HFF-Myc (cell line): ENCODE measurements around the gene MID1.

Experiments
- DNase-seq: peaks from one replicate; pipeline ENCODE4 v3.0.0-alpha.2; 2011; ENCODE audit warnings: low read depth; ENCODE audit errors: extremely low read depth
- H3K4me3 ChIP-seq: replicated peaks from 2 replicates; pipeline ENCODE4 v1.5.1; 2011; ENCODE audit warnings: low read depth, mild to moderate bottlenecking, control low read depth, low read length
- TF ChIP-seq, protein P1 (sequence below): IDR thresholded peaks from 2 replicates; pipeline ENCODE4 v1.5.1; 2012; ENCODE audit warnings: mild to moderate bottlenecking, low read depth, low read length, control low read depth; ENCODE audit errors: missing control alignments

The MID1 gene

DNA sequence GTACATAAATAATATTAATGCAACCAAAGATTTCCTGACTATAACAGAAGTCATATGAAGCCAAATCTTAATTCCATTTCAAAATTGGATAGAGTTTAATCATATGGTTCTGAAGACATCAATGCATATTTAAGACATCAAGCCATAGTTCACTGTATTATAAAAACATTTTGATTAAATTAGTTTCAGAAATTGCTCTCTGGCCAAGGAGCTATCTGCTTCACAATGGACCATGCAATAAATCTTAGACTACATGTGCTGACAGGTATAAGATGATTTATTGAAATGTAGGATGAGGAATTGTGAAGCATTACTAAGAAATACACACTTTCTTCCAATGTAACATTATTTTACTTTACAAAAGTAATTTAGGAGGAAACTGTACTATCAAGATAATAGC lies 81.6 kb downstream of the MID1 start:
- DNase-seq, result no peak
- TF ChIP-seq, protein P1, sequence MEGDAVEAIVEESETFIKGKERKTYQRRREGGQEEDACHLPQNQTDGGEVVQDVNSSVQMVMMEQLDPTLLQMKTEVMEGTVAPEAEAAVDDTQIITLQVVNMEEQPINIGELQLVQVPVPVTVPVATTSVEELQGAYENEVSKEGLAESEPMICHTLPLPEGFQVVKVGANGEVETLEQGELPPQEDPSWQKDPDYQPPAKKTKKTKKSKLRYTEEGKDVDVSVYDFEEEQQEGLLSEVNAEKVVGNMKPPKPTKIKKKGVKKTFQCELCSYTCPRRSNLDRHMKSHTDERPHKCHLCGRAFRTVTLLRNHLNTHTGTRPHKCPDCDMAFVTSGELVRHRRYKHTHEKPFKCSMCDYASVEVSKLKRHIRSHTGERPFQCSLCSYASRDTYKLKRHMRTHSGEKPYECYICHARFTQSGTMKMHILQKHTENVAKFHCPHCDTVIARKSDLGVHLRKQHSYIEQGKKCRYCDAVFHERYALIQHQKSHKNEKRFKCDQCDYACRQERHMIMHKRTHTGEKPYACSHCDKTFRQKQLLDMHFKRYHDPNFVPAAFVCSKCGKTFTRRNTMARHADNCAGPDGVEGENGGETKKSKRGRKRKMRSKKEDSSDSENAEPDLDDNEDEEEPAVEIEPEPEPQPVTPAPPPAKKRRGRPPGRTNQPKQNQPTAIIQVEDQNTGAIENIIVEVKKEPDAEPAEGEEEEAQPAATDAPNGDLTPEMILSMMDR, result no peak
- no peak overlapping the region for H3K4me3 ChIP-seq

DNA sequence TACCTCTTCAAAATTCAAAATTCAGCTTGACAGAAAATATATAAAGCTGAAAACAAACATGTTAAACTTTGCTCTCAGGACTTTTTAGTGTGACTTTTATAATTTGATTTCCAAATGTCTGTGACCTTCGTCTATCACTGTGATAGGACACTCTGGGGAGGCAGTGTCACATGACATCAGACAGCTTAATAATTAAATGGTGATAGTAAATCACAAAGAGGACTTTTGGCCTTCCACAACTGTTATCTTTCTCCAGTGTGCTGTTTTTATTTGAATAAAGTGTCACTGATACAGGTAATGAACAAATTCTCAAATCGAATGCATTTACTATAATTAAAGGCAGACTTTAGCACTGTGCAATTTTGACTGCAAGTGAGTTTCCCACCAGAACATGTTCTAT lies 83.1 kb downstream of the MID1 start:
- H3K4me3 ChIP-seq, result no peak overlapping the region
- TF ChIP-seq, protein P1, result no peak
- DNase-seq, result no peak

DNA sequence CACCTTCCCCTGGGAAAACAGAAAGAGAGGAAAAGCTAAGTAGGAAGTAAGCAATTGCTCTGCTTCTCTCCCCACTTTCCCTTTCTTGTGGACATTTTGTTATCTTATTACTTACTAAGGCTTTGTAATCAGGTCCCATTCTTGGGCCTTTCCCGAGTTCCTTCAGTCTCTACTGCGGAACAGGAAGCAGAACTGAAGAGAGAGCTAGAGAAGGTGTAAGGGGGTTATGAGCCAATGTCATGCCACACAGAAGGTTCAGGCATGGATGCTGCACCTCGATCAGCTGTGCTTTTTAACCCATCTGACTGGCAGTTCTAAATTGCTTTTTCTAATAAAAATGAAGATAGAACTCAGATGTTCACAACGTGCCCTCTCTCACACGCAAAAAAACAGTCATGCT lies 83.6 kb downstream of the MID1 start:
- no peak for DNase-seq
- no peak overlapping the region for H3K4me3 ChIP-seq
- TF ChIP-seq, protein P1, result no peak

DNA sequence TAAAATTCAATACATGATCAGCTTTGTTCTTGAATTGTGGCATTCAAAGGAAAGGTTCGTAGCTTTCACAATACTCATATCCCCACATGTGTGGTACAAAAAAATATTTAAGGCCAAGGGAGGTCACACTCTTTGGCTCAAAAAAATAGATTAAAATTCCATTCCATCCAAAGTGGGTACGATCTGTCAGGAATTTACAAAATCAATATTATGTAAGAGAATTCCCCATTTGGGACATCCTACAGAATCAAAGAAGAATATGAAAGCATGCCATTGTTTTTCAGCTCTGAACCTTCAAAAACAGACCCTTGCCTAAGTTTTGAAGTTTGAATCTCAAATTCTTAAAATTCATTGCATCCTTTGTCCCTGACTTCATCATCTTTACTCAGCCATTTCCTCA lies 85.8 kb downstream of the MID1 start:
- DNase-seq, result no peak
- H3K4me3 ChIP-seq, result no peak overlapping the region
- TF ChIP-seq, protein P1, result no peak

DNA sequence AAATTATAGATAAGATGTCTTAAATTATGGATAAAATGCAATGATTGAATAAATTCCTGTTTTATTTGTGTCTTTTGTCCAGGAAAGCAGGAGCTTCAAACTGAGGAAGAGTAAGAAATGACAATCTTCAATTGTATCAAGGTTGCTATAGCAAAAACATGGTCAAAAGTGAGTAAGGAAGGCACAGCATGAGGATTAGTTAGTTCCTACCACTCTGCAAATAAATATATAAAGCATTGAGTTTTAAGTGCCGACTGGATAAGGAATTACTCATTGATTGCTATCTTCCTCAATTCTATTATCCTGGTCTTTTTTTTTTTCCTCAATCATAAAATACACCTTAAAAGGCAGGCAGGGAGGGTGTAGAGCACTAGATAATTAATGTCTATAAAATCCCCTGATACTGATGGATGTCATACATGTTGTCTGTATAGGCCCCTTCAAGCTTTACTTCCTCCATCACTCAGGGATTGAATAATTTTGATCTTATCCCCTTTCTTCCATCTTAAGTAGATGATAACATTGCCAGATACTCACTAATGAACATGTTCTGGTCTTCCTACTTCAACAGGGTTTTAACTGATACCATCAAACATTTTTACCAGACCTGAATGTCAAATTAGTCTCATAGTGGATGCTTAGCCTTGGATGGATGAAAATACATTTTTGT lies 86.6 kb downstream of the MID1 start:
- no peak for DNase-seq
- H3K4me3 ChIP-seq, result no peak overlapping the region
- TF ChIP-seq, protein P1, result no peak

DNA sequence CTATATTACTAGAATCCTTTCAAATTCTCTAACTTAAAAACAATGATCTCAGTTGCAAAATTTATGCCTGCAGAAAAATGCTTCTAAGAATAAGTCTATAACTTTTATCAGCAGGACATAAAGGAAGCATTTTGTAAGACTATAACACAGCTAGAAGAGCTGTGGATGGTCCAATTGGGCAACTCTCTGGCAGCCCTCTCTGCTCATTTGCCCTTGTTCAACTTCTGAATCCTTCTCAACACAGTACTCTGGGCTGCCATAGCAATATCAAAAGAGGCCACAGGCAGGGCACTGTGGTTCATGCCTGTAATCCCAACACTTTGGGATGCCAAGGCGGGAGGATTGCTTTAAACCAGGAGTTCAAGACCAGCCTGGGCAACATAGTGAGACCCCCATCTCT lies 88.5 kb downstream of the MID1 start:
- TF ChIP-seq, protein P1, result no peak
- H3K4me3 ChIP-seq, result no peak overlapping the region
- no peak for DNase-seq

DNA sequence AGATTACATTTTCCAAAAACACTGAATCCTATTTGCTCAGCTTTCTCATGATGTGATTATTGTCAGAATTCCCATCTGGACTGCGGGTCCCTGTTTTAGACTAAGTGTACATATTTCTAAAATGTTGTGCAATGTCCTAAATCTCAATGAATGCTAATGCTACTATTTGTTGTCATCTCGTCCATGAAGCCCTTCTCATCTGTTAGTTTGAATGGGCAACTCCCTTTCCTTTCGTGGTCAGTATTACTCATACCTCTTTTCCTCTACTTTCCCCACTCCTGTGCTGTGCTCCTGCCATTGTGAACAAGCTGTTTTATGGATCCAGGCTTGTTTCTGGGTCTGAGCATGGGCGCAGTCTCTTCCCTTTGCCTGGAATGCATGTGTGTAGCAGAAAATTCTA lies 91.0 kb downstream of the MID1 start:
- H3K4me3 ChIP-seq, result no peak overlapping the region
- no peak for DNase-seq
- TF ChIP-seq, protein P1, result no peak
